Measurements from ENCODE around the gene SPC24. TPM values are rescaled to one million over a fixed set of nuclear protein-coding genes. Genes with fewer than 3 reads are reported as not detected.

Gene SPC24
- total RNA-seq, 1 donor from 2014 or later, result 3.8 TPM

DNA sequence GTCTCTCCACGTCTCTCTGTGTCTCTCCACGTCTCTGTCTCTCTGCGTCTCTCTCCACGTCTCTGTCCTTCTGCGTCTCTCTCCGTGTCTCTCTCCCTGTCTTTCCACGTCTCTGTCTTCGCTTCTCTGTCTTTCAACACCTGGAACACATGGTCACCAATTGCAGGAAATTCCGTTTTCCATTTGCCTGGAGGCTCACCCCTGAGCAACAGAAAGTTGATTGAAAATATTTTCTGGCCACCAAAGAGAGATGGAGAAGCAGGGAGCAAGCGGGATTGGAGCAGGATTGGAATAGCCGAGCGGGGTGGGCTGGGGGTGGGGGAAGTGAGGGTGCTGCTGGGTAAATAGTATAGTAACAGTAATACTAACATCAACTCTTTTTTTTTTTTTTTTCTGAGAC, 40.1 kb upstream of the SPC24 start:
- no peaks in the 10 kb centered on the region for H3K4me1 Mint-ChIP-seq (ENCODE audit: low read depth, unreplicated experiment)
- peaks cover 3% of the 10 kb centered on the region for H3K36me3 Mint-ChIP-seq (ENCODE audit: unreplicated experiment)
- TF ChIP-seq, protein P1, sequence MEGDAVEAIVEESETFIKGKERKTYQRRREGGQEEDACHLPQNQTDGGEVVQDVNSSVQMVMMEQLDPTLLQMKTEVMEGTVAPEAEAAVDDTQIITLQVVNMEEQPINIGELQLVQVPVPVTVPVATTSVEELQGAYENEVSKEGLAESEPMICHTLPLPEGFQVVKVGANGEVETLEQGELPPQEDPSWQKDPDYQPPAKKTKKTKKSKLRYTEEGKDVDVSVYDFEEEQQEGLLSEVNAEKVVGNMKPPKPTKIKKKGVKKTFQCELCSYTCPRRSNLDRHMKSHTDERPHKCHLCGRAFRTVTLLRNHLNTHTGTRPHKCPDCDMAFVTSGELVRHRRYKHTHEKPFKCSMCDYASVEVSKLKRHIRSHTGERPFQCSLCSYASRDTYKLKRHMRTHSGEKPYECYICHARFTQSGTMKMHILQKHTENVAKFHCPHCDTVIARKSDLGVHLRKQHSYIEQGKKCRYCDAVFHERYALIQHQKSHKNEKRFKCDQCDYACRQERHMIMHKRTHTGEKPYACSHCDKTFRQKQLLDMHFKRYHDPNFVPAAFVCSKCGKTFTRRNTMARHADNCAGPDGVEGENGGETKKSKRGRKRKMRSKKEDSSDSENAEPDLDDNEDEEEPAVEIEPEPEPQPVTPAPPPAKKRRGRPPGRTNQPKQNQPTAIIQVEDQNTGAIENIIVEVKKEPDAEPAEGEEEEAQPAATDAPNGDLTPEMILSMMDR (IDR thresholded peaks at IDR 0.05; ENCODE audit: partially characterized antibody, unreplicated experiment), result no peak
- H3K9me3 Mint-ChIP-seq (ENCODE audit: unreplicated experiment), result peaks cover 3% of the 10 kb centered on the region
- DNase-seq, result no peak
- H3K27ac Mint-ChIP-seq (ENCODE audit: unreplicated experiment), result no peak overlapping the region
- H3K4me3 Mint-ChIP-seq (ENCODE audit: unreplicated experiment), result no peak overlapping the region
- no peaks in the 10 kb centered on the region for H3K27me3 Mint-ChIP-seq (ENCODE audit: unreplicated experiment)

- H3K4me1 Mint-ChIP-seq (ENCODE audit: low read depth, unreplicated experiment), result no peaks in the 10 kb centered on the region
- no peak overlapping the region for H3K4me3 Mint-ChIP-seq (ENCODE audit: unreplicated experiment)
- TF ChIP-seq, protein P1 (IDR thresholded peaks at IDR 0.05; ENCODE audit: partially characterized antibody, unreplicated experiment), result no peak
- peaks cover 3% of the 10 kb centered on the region for H3K9me3 Mint-ChIP-seq (ENCODE audit: unreplicated experiment)
- H3K27ac Mint-ChIP-seq (ENCODE audit: unreplicated experiment), result no peak overlapping the region
- peaks cover 3% of the 10 kb centered on the region for H3K36me3 Mint-ChIP-seq (ENCODE audit: unreplicated experiment)
- DNase-seq, result no peak
- H3K27me3 Mint-ChIP-seq (ENCODE audit: unreplicated experiment), result no peaks in the 10 kb centered on the region
These were observed 39.3 kb upstream of the SPC24 start for GRCh38 chr19:11194656-11195558.

- no peak overlapping the region for H3K4me3 Mint-ChIP-seq (ENCODE audit: unreplicated experiment)
- peak overlapping the region; percentile 70 for H3K27ac Mint-ChIP-seq (ENCODE audit: unreplicated experiment)
- no peaks in the 10 kb centered on the region for H3K36me3 Mint-ChIP-seq (ENCODE audit: unreplicated experiment)
- no peak for DNase-seq
- no peaks in the 10 kb centered on the region for H3K4me1 Mint-ChIP-seq (ENCODE audit: low read depth, unreplicated experiment)
- TF ChIP-seq, protein P1 (IDR thresholded peaks at IDR 0.05; ENCODE audit: partially characterized antibody, unreplicated experiment), result no peak
- peaks cover 3% of the 10 kb centered on the region for H3K9me3 Mint-ChIP-seq (ENCODE audit: unreplicated experiment)
- no peaks in the 10 kb centered on the region for H3K27me3 Mint-ChIP-seq (ENCODE audit: unreplicated experiment)
These were observed 38.6 kb upstream of the SPC24 start for GRCh38 chr19:11194173-11194572.

DNA sequence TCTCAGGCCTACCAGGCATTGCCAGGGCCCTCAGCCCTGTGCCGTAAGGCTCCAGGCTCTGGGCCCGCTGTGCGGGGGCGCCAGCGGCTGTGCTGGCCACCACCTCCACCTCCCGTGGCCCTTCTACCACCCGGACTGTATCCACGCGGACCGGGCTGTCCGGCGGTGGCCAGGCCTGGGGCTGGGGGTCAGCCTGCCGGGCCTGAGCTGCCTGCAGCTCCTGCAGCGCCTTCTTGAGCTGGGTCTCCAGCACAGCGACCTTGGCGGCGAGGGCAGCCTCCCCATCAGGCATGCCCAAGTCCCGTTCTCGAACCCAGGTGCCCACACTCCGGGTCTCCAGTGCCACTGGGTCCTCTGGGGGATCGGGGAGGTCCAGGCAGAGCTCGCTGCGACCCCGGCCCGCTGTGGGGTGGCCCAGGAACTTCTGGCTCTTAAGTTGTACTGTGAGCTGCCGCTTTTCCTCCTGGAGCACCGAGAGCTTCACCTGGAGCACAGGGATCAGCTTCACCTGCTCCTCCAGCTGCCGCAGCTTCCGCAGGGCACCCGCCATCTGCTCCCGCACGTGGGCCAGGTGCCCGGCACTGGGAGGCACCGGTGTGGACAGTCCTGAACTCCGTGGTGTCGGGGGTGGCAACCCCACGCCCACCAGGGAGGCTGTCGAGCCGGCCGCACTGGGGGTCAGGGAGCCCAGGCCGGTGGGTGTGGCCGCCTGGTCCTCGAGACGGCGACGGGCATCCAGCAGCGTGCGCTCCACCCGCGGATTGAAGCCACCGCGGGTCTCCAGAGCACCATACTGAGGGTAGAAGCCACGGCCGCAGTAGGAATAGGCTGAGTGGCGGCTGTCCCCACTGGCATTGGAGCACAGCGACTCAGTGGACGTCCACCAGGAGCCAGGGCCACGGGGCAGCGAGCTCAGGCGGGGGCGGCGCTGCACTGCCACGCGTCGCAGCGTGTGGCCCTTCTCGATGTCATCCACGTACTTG, 37.7 kb upstream of the SPC24 start:
- H3K36me3 Mint-ChIP-seq (ENCODE audit: unreplicated experiment), result no peaks in the 10 kb centered on the region
- H3K4me3 Mint-ChIP-seq (ENCODE audit: unreplicated experiment), result no peak overlapping the region
- no peak for DNase-seq
- TF ChIP-seq, protein P1 (IDR thresholded peaks at IDR 0.05; ENCODE audit: partially characterized antibody, unreplicated experiment), result no peak
- H3K4me1 Mint-ChIP-seq (ENCODE audit: low read depth, unreplicated experiment), result no peaks in the 10 kb centered on the region
- no peaks in the 10 kb centered on the region for H3K27me3 Mint-ChIP-seq (ENCODE audit: unreplicated experiment)
- H3K9me3 Mint-ChIP-seq (ENCODE audit: unreplicated experiment), result peaks cover 3% of the 10 kb centered on the region
- H3K27ac Mint-ChIP-seq (ENCODE audit: unreplicated experiment), result no peak overlapping the region

Data from glutamatergic neuron (in vitro differentiated cells).